Putamen (tissue), 1 donor: Measurements from ENCODE around the gene PLA2G4B.

Experiments
- DNase-seq: peaks from one replicate; pipeline ENCODE4 v3.0.0-alpha.2; 2016; ENCODE audit warnings: low spot score

The PLA2G4B gene

GRCh38 chr15:41851167-41851523, 12.5 kb downstream of the PLA2G4B start:
- DNase-seq = no peak

DNA sequence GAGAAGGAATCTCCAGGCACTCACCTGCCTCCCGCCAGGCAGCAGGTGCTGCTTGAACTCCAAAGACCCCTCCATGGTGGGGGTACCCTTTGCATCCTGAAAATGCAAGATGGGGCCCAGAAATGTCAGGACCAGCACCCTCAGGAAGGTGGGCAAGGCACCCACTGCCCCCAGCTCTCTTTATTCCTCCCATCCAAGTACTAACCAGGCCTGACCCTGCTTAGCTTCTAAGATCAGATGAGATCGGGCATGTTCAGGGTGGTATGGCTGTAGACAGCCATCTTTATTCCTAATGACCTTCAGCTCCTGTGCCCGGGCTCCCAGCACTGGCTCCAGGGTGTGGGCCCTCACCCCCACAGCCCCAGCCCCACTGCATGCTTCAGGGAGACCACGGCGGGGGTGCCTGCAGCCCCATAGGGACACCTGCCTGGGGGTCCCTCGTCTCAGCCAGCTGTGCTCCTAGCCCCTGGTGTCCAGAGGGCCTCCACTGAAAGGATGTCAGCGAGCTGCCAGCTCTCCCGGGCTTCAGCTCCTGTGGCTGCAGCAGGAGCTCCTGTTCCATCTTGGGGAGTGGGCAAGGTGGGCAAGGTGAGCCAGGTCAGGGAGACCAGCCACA, 13.2 kb downstream of the PLA2G4B start:
- DNase-seq = no peak

DNA sequence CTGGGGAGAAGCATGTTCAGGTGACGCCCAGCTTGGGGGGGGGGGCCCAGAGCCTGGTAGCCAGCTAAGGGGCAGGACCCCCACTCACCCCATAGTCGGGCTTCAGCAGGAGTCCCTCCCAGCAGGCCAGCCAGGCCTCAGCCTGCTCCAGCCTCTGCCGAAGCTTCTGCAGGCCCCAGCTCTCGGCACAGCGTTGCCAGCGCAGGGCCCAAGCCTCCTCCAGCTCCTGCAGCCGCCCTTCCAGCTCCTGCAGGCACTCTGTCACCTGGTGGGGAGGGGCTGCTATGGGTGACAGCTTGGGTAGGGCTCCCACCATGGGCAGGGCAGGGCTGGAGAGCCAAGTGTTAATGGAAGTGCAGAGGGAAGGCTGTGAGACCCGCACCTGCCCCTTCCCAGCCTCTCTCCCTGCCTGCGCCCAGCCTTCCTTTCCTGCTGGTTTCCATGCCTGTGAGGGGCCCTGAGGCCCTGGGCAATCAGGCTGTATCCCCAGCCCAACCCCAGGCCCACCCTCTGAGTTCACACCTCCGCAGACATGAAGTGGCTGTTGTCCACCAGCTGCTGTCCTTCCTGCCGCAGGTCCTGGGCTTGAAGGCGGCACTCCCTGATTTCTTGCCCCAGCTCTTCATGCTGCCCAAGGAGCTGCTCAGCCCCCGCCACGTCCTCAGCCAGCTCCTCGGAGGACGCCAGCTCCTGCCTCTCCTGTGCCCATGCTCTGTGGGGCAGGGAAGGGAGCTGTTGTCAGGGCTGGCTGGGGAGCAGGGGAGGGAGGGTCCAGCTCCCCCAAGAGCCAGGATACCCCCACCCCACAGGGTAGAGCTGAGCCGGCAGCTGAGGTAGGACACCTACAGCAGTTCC, 14.3 kb downstream of the PLA2G4B start:
- DNase-seq = no peak

GRCh38 chr15:41853831-41854230, 15.2 kb downstream of the PLA2G4B start:
- no peak for DNase-seq

DNA sequence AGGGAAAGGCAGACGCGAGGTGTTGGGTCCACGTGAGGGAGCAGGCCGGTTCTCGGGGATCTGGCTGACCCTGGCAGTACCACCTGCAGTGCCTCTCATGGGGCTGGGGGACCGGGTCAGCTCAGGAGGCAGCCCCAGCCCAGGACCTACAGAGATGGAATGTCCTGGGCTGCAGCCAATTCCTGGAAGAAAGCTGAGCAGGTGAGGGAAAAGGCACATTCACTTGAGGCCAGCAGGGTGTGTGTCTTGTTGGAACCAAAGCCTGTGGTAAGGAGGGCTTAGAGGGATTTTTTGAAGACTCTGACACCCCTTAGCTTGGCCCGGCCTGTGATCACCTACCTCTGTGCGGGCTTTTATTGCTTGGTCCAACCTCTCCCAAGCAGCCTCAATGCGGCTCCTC, 15.8 kb downstream of the PLA2G4B start:
- DNase-seq = no peak

- DNase-seq = no peak
These were observed 16.8 kb downstream of the PLA2G4B start for GRCh38 chr15:41855261-41855961.

GRCh38 chr15:41856262-41856661, 17.6 kb downstream of the PLA2G4B start:
- no peak for DNase-seq

- DNase-seq = no peak
These were observed 18.1 kb downstream of the PLA2G4B start for GRCh38 chr15:41856716-41857115.

- DNase-seq = no peak
These were observed 18.7 kb downstream of the PLA2G4B start for GRCh38 chr15:41857316-41857715.

- no peak for DNase-seq
These were observed 20.1 kb downstream of the PLA2G4B start for GRCh38 chr15:41858756-41859155.

- DNase-seq = no peak
These were observed 21.6 kb downstream of the PLA2G4B start for GRCh38 chr15:41860049-41860828.

DNA sequence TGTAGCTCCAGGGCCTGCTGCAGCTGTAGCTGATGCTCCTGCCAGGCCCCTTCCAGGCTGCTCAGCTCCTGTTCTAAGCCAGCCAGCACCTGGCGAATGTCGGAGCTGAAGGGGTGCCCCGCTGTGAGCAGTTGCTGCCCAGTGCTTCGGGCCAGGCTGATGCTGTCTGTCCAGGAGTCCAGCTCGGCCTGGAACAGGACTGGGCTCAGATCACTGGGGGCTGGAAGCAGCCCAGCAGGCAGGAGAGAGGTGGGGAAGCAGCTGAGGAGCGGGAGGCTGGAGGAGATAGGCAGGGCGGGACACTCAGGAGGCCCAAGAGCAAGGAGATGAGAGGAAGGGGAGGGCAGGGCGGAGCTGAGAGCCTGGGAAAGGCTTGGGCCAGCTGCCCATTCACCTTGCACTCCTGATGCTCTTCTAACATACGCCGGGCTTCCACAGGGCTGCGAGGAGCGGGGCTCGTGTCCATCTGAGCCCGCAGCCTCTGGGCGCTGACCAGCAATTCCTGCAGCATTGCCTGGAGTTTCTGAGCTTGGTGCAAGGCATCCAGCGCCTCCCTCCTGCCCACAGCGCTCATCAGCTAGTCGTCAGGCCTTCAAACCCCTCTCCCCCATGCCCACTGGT, 23.2 kb downstream of the PLA2G4B start:
- no peak for DNase-seq

- DNase-seq = no peak
These were observed 24.0 kb downstream of the PLA2G4B start for GRCh38 chr15:41862515-41863116.

DNA sequence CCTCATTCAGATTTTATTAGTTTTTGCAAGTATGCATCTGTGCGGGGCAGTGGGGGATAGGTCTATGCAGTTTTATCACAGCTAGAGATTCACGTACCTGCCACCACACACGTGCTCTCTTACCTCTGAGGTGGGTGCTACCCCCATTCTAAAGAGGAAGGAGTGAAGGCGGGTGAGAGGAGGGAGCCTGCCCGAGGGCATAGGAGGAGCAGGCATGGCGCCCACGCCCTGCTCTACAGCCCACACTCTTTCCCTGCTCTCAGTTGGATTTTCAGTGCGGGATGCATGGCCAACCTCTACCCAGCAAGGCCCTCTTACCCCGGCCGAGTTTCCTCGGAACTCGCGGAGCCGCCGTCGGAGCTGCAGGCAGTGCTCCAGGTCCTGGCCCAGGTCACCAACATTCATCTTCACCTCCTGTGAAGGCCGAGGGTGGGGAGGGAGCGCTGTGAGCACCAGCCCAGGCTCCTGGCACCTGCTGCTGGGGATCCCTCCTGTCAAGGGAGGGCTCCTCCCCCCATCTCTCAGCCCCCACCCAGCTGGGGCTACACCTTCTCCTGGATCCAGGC, 26.9 kb downstream of the PLA2G4B start:
- no peak for DNase-seq

- no peak for DNase-seq
These were observed 27.6 kb downstream of the PLA2G4B start for GRCh38 chr15:41866263-41866703.

DNA sequence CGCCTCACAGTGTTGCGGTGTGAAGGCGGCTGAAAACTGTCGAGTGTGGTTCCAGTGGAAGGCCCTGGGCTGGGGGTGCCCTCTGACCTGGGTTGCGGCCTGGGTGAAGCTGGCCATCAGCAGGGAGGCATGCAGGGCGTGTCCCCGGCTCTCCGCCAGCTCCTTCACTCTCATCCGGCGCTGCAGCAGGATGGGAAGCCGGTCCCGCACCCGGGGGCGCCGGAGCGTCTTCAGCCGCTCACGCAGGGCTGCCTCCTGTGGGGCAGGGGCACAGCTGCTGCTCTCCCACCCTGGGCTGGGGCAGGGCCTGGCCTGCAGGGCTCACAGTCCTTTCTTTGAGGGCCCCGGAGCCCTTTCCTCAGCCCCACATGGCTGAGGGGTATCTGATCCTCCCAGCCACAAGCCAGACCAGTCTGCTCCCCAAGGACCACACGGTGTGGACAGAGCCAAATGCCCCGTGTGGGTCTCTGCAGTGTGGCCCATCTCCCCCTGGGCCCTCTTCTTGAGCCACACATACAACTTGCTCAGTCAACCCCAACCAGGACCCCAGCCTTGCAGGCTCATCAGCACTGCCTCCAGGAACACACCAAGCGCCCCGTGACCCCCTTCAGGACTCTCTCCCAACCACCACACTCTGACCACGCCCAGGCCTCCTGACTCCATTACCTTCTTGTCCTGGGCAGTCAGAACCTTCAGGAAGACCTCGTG, 28.4 kb downstream of the PLA2G4B start:
- no peak for DNase-seq

GRCh38 chr15:41868321-41868720, 29.7 kb downstream of the PLA2G4B start:
- DNase-seq = no peak

GRCh38 chr15:41869770-41870688, 31.4 kb downstream of the PLA2G4B start:
- DNase-seq = no peak

DNA sequence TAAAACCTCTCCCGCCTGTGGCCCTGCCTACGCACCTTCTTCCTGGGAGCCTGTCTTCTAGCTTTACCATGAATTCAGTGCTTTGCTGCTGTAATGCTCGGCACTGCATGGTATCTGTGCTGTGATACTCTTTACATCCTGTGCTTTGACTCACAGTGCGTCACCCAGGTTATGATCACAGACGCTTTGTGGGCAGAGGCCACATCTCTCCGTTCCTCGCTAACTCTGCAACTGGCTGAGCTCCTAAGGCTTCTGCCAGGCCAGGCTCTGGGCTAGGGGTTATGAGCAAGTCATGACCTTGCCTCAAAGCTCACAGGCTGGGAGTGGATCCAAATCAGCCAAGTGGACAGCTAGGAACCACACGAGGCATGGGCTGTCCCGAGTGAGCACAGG, 32.0 kb downstream of the PLA2G4B start:
- DNase-seq = peak; percentile 17
